K562 (cell line): ENCODE data around the gene DNAJB11. TPM values are rescaled to one million over a fixed set of nuclear protein-coding genes. Genes with fewer than 3 reads are reported as not detected.
A peak's percentile ranks its signal among the peaks of the same experiment; 100 is the strongest.

ENCODE experiments used
- ATAC-seq: fragments of 200-7000 bp; cut with Tn5 transposase; 3 replicates; pipeline ENCODE4 v1.9.1; 2020; ENCODE audit warnings: moderate library complexity
- BruUV-seq: library from RNA; stranded (reverse); fragments of 400-500 nt; replicated peaks from 2 replicates; lab custom pipeline; 2021; lab: Mats Ljungman, UMichigan
- CTCF ChIA-PET: fragments of 300-600 bp; formaldehyde crosslinking; extraction: SDS; loops from one replicate; lab custom pipeline; 2021; ENCODE audit warnings: low intra/inter-chr PET ratio; lab: Yijun Ruan, JAX
- POLR2A ChIA-PET: fragments of 300-600, 350-650 bp; sonication (Branson Sonifier 250); formaldehyde crosslinking; extraction: SDS; loops from one replicate; lab custom pipeline; 2021; ENCODE audit warnings: antibody characterized with exemption, inconsistent platforms; lab: Yijun Ruan, JAX
- DNase-seq, 4 experiments: peaks; one replicate each; pipeline versions ENCODE4 v3.0.0 to v3.0.0-alpha.2; 2011 to 2018; ENCODE audit warnings: low spot score in 3 of 4, mixed read lengths in 3 of 4; ENCODE audit errors: extremely low read depth in 1 of 4
- FAIRE-seq: peaks from 2 replicates; lab custom pipeline; 2011; peaks lifted over from hg19 to GRCh38; lab: Jason Lieb, UNC
- H2AFZ ChIP-seq: 2 replicates; pipeline ENCODE4 v1.6.0; 2011; ENCODE audit warnings: low read depth, low read length, control low read depth, inconsistent platforms
- H3K27ac ChIP-seq: fragments of 200-600 bp; 3 replicates; pipeline ENCODE4 v1.8.0; 2011; ENCODE audit warnings: low read depth, mild to moderate bottlenecking, control low read depth, inconsistent platforms, low read length, moderate library complexity, mixed read lengths; ENCODE audit errors: extremely low read depth
- H3K27me3 ChIP-seq, 2 experiments: fragments of 300-600 bp in 1 of 2; 2 replicates in 1 of 2; 3 replicates in 1 of 2; pipeline versions ENCODE4 v1.6.0 to v1.8.0; 2011; ENCODE audit warnings: inconsistent platforms in 2 of 2, low read length in 2 of 2, mild to moderate bottlenecking in 1 of 2, mixed read lengths in 1 of 2, moderate library complexity in 1 of 2; ENCODE audit not compliant: control insufficient read depth in 2 of 2, insufficient read depth in 2 of 2
- H3K36me3 ChIP-seq: fragments of 300-600 bp; 3 replicates; pipeline ENCODE4 v1.8.0; 2011; ENCODE audit warnings: mild to moderate bottlenecking, low read length, inconsistent platforms; ENCODE audit not compliant: control insufficient read depth, insufficient read depth
- H3K4me1 ChIP-seq, 2 experiments: fragments of 200-600 bp in 1 of 2; replicated peaks in 1 of 2; 2 replicates in 1 of 2; 3 replicates in 1 of 2; pipeline versions ENCODE4 v1.5.1 to v1.8.0; 2011; ENCODE audit warnings: inconsistent platforms in 2 of 2, low read length in 2 of 2, mild to moderate bottlenecking in 1 of 2, mixed read lengths in 1 of 2, moderate library complexity in 1 of 2; ENCODE audit not compliant: control insufficient read depth in 2 of 2, insufficient read depth in 2 of 2
- H3K4me2 ChIP-seq: 2 replicates; pipeline ENCODE4 v1.6.1; 2011; ENCODE audit warnings: low read length, control low read depth, inconsistent platforms, mixed read lengths; ENCODE audit not compliant: insufficient read depth
- H3K4me3 ChIP-seq: fragments of 200-600 bp; sonication (generic), shearing (Covaris generic); 2 replicates; pipeline ENCODE4 v1.5.1; 2016; ENCODE audit warnings: control low read depth, inconsistent platforms
- H3K79me2 ChIP-seq: fragments of 200-600 bp; 3 replicates; pipeline ENCODE4 v1.8.0; 2011; ENCODE audit warnings: low read length, inconsistent platforms; ENCODE audit not compliant: control insufficient read depth, insufficient read depth
- H3K9ac ChIP-seq, 2 experiments: 2 replicates each; pipeline versions ENCODE4 v1.6.0 to v1.6.1; 2011; ENCODE audit warnings: low read depth in 2 of 2, low read length in 2 of 2, control low read depth in 1 of 2, inconsistent platforms in 1 of 2, mild to moderate bottlenecking in 1 of 2, mixed read lengths in 1 of 2; ENCODE audit not compliant: insufficient read depth in 1 of 2
- H3K9me1 ChIP-seq: one replicate; pipeline ENCODE4 v1.6.0; 2011; ENCODE audit warnings: inconsistent platforms, mild to moderate bottlenecking, low read length, moderate library complexity; ENCODE audit not compliant: control insufficient read depth, insufficient read depth
- H3K9me3 ChIP-seq: replicated peaks from 2 replicates; pipeline ENCODE4 v1.5.1; 2011; ENCODE audit warnings: low read depth, low read length, inconsistent platforms; ENCODE audit not compliant: control insufficient read depth, insufficient read depth
- H4K20me1 ChIP-seq: replicated peaks from 2 replicates; pipeline ENCODE4 v1.6.1; 2011; ENCODE audit warnings: low read length, inconsistent platforms, mixed read lengths; ENCODE audit not compliant: control insufficient read depth, insufficient read depth
- IRF2 ChIP-seq: sonication (generic); formaldehyde crosslinking; IDR thresholded peaks from 2 replicates; pipeline ENCODE4 v1.8.1; 2022; ENCODE audit warnings: mild to moderate bottlenecking, missing genetic modification reagents
- UBTF ChIP-seq, 2 experiments: IDR thresholded peaks; 2 replicates each; pipeline ENCODE4 v1.6.1; 2012; ENCODE audit warnings: improper control_type of control experiment in 2 of 2, low read depth in 2 of 2, low read length in 2 of 2, borderline replicate concordance in 1 of 2
- ZNF512 ChIP-seq: IDR thresholded peaks from 2 replicates; pipeline ENCODE4 v1.6.1; 2016; ENCODE audit warnings: missing genetic modification characterization, missing compliant biosample characterization
- WGBS: fragments of 100-300 bp; shearing (Covaris generic); methylation state at CpG from one replicate; pipeline ENCODE4 v1.1.6; 2016; ENCODE audit warnings: low coverage, mixed read lengths; ENCODE audit not compliant: insufficient coverage; ENCODE audit errors: missing lambda C conversion rate; 5-methylcytosine and 5-hydroxymethylcytosine counted together
- in situ Hi-C: fragments of 300-500 bp; cut with MboI; formaldehyde crosslinking; loops from 4 replicates; pipeline ENCODE4 v1.15.0; 2018; ENCODE audit warnings: inconsistent platforms, mixed read lengths
- intact Hi-C: fragments of 100-400 bp; cut with micrococcal nuclease; formaldehyde crosslinking; loops from 2 replicates; pipeline ENCODE4 v1.14.2; 2022
- polyA plus RNA-seq, 8 experiments: library from polyadenylated mRNA; depleted of rRNA in 4 of 8; stranded (reverse) in 5 of 8; unstranded in 3 of 8; fragments of >200 nt; fragmentation: Nextera tagmentation in 2 of 8; fragmentation: Illumina TruSeq in 1 of 8; extraction: Ambion mirVana in 2 of 8; extraction: Trizol in 1 of 8; gene quantifications; 2 replicates each; pipeline versions ENCODE4 v1.2.1 to v1.2.3, GENCODE V29; 2011 to 2014; ENCODE audit warnings: inconsistent platforms in 1 of 8, missing spikeins in 1 of 8
- total RNA-seq, 7 experiments: library from RNA; depleted of rRNA in 6 of 7; stranded (reverse); fragments of >200 nt in 6 of 7; fragmentation: Illumina TruSeq in 2 of 7; extraction: Trizol in 2 of 7; gene quantifications; 2 replicates each; pipeline versions ENCODE4 v1.2.1 to v1.2.3, GENCODE V29; 2011 to 2021; ENCODE audit warnings: low replicate concordance in 1 of 7

Gene DNAJB11
- total and polyA plus RNA-seq, 9 of the 15 experiments (the other 6 are each of a cell fraction or from before 2014, with no cell fraction given): 14.8 to 74.7 (median 63.8) TPM

- intact Hi-C loops: no loop called here
- Histone ChIP-seq H3K27me3 (peaks cover 6 to 31% of the 10 kb centered on the region in 2 experiments; a peak in 3 of 5 replicates), H3K4me3 (no peak overlapping the region), H3K9me1 (no peaks in the 10 kb centered on the region), H3K79me2 (no peaks in the 10 kb centered on the region), H3K9me3 (no peaks in the 10 kb centered on the region), H3K9ac (no peak overlapping the region), H2AFZ (no peak overlapping the region), H3K4me2 (no peak overlapping the region), H4K20me1 (no peaks in the 10 kb centered on the region), H3K4me1 (no peaks in the 10 kb centered on the region), H3K27ac (no peak overlapping the region), H3K36me3 (no peaks in the 10 kb centered on the region)
- BruUV-seq: no TSS peak
- in situ Hi-C loops: no loop called here
- CTCF ChIA-PET: no interaction called here
- DNase-seq: no peak
- peak; percentile 76 for TF ChIP-seq ZNF512 (tag)
- no peak for TF ChIP-seq UBTF (IDR thresholded peaks at IDR 0.05; ENCODE audit: borderline replicate concordance in 1 of 2, low read depth in 2 of 2, low read length in 2 of 2)
- no peak for TF ChIP-seq IRF2 (CRISPR knock-in tag)
- POLR2A ChIA-PET: no interaction called here
- no peak for ATAC-seq
- FAIRE-seq: no peak
- WGBS: 18% methylated on average over 3 of the region's 6 CpGs
These were observed 45.9 kb upstream of the DNAJB11 start for GRCh38 chr3:186524616-186525015.
